ENCODE data around the gene FPR1.

DNA sequence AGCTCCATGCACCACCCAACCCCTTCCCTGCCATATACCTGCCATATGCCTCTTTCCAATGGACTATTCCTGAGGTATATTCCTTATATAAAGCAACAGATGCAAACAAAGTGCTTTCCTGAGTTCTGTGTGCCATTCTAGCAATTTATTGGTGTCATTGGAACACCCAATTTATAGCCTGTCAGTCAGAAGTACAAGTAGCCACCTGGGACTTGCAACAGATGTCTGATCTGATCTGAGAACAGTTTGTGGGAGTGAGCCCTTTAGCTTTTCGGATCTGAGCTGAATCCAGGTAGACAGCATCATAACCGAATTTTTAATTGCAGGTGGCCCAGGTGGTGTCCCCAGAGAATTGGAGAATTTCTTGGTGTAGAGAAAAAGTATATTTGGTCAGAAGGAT lies 42.3 kb upstream of the FPR1 start:
- TF ChIP-seq SUZ12 (IDR thresholded peaks at IDR 0.05) (no peak), SP1 (IDR thresholded peaks at IDR 0.05) (no peak)

Measured in HEK293T (cell line).